ENCODE measurements around the gene DNAH11. TPM values are rescaled to one million over a fixed set of nuclear protein-coding genes. Genes with fewer than 3 reads are reported as not detected.

Gene DNAH11
- total and polyA plus RNA-seq, 2 of the 4 experiments (the other 2 are of a cell fraction) = not detected

DNA sequence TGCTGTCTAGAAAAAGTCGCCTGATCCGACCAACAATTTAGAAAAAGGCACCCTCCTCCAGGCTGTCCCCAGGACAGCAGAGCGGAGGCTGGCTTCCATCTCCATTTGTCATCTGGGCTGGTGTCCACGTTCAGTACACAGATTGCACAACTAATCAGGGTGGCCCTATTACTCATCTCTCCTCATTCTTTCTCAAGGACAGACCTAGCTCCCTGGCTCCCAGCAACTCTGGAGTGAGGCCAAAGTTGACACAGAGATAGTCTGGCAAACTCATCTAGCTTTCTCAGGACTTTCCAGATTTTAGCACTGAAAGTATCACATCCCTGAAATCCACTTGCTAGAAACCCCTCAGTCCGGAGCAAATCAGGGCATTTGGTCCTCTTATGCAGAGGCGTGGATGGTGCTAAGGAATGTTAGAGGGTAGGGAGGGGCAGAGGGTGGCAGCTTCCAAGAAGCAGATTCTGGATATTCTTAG, 75.1 kb downstream of the DNAH11 start:
- dilution Hi-C loops (cut with HindIII; ENCODE audit: low sequenced_read_pairs, unreplicated experiment) = no loop called here
- Histone ChIP-seq H2BK120ac (ENCODE audit: low read depth, low read length) (no peak overlapping the region), H3K14ac (replicated peaks; ENCODE audit: low read depth, low read length) (no peak overlapping the region), H3K23ac (ENCODE audit: low read depth, low read length) (0 out of 2 replicates have a peak overlapping the region, but pooled peaks have one; percentile 49), H3K4me3 (ENCODE audit: insufficient read depth, low read depth, low read length) (no peak overlapping the region), H3K4me2 (ENCODE audit: low read depth, low read length) (no peak overlapping the region), H4K91ac (ENCODE audit: insufficient read depth, low read depth, low read length) (0 out of 2 replicates have a peak overlapping the region, but pooled peaks have one; percentile 21), H2AK5ac (ENCODE audit: low read depth, low read length) (no peak overlapping the region), H3K36me3 (ENCODE audit: control insufficient read depth, insufficient read depth, low read length) (no peaks in the 10 kb centered on the region), H3K18ac (ENCODE audit: low read depth, low read length) (no peak overlapping the region; the same call in 1 of the 2 replicates), H3K4me1 (ENCODE audit: control insufficient read depth, insufficient read depth, low read length) (peaks cover 4% of the 10 kb centered on the region; the same call in 1 of the 2 replicates), H2AFZ (replicated peaks; ENCODE audit: low read length, poor library complexity) (no peak overlapping the region), H2BK20ac (ENCODE audit: low read depth, low read length) (0 out of 2 replicates have a peak overlapping the region, but pooled peaks have one; percentile 11), H2BK5ac (ENCODE audit: low read depth, low read length, poor library complexity, severe bottlenecking) (peak overlapping the region; percentile 76), H3K4ac (ENCODE audit: low read depth, low read length) (peak overlapping the region; percentile 39; the same call in 1 of the 2 replicates), H3K56ac (ENCODE audit: extremely low read depth, insufficient read depth, low read length) (no peak overlapping the region), H2AK9ac (replicated peaks; ENCODE audit: low read depth, low read length, poor library complexity) (no peak overlapping the region), H2BK15ac (ENCODE audit: low read depth, low read length) (no peak overlapping the region), H3K27me3 (ENCODE audit: control insufficient read depth, insufficient read depth, low read length) (no peaks in the 10 kb centered on the region), H3K79me1 (ENCODE audit: low read depth in 1 of 2, low read length in 2 of 2) (no peaks in the 10 kb centered on the region), H4K8ac (ENCODE audit: low read depth in 2 of 2, low read length in 2 of 2) (0 out of 4 replicates have a peak overlapping the region, but pooled peaks of 1 of the 2 experiments have one; percentile 9), H3K9me1 (ENCODE audit: insufficient read depth, low read length) (no peaks in the 10 kb centered on the region), H3K27ac (ENCODE audit: insufficient read depth, low read length) (no peak overlapping the region), H4K5ac (ENCODE audit: low read depth, low read length) (no peak overlapping the region), H4K20me1 (ENCODE audit: insufficient read depth, low read length) (no peaks in the 10 kb centered on the region), H3K9me3 (ENCODE audit: control insufficient read depth, insufficient read depth, low read length) (no peaks in the 10 kb centered on the region), H3K9ac (ENCODE audit: low read depth, low read length) (no peak overlapping the region)
- no CpG with 5 or more reads among the region's 6 CpGs for WGBS, 2 experiments (ENCODE audit: extremely low coverage in 2 of 2, insufficient read length in 1 of 2)
- no TSS peak for BruUV-seq (replicated peaks)
- TF ChIP-seq FOS (IDR thresholded peaks at IDR 0.05; ENCODE audit: low read depth, low read length) (no peak), CEBPB (IDR thresholded peaks at IDR 0.05; ENCODE audit: low read depth, low read length) (peak; percentile 93), MAFK (IDR thresholded peaks at IDR 0.05; ENCODE audit: low read depth, low read length) (no peak), NFE2L2 (IDR thresholded peaks at IDR 0.05; ENCODE audit: low read depth, low read length) (no peak), BHLHE40 (IDR thresholded peaks at IDR 0.05; ENCODE audit: low read depth, low read length) (0 out of 2 replicates have a peak, but pooled peaks have one; percentile 36), RFX5 (IDR thresholded peaks at IDR 0.05; ENCODE audit: low read depth, low read length) (no peak), RAD21 (IDR thresholded peaks at IDR 0.05; ENCODE audit: low read length) (no peak), POLR2A (IDR thresholded peaks at IDR 0.05; ENCODE audit: low read depth, low read length) (no peak)
- TF ChIP-seq, protein P1, sequence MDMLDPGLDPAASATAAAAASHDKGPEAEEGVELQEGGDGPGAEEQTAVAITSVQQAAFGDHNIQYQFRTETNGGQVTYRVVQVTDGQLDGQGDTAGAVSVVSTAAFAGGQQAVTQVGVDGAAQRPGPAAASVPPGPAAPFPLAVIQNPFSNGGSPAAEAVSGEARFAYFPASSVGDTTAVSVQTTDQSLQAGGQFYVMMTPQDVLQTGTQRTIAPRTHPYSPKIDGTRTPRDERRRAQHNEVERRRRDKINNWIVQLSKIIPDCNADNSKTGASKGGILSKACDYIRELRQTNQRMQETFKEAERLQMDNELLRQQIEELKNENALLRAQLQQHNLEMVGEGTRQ (IDR thresholded peaks at IDR 0.05; ENCODE audit: low read depth, low read length) = no peak
- peak; percentile 60 for DNase-seq
- in situ Hi-C loops (cut with MboI; ENCODE audit: low sequenced_read_pairs) = no loop called here
- intact Hi-C loops (cut with micrococcal nuclease) = no loop called here
- ATAC-seq (ENCODE audit: low read depth) = peak; percentile 40
- CTCF ChIA-PET = no interaction called here
- POLR2A ChIA-PET (ENCODE audit: unreplicated experiment) = no interaction called here

All from IMR-90 (cell line).